GM18502 (cell line): ENCODE results near the gene NCOA5.

Source experiments
- ATAC-seq: cut with Tn5 transposase; IDR thresholded peaks from one replicate; pipeline ENCODE4 v1.9.1; 2021; ENCODE audit warnings: mild to moderate bottlenecking; ENCODE audit not compliant: unreplicated experiment, poor library complexity

NCOA5 gene

GRCh38 chr20:46089417-46090388, at the start of gene NCOA5:
Gene NCOA5, minus strand, starts transcription at chr20:46089962. Its CDS starts 10,538 bp downstream, at chr20:46079424.
- ATAC-seq = peak; percentile 82

GRCh38 chr20:46139266-46139889, 49.6 kb upstream of the NCOA5 start:
- no peak for ATAC-seq

- ATAC-seq = no peak
Observed at GRCh38 chr20:46137816-46138215, 48.1 kb upstream of the NCOA5 start.

- ATAC-seq = no peak
Observed at GRCh38 chr20:46135856-46136633, 46.3 kb upstream of the NCOA5 start.

- ATAC-seq = no peak
Observed at GRCh38 chr20:46134716-46135115, 45.0 kb upstream of the NCOA5 start.

GRCh38 chr20:46133886-46134654, 44.3 kb upstream of the NCOA5 start:
- ATAC-seq = no peak

- peak; percentile 63 for ATAC-seq
Observed at GRCh38 chr20:46132705-46133120, 43.0 kb upstream of the NCOA5 start.

GRCh38 chr20:46131396-46131795, 41.6 kb upstream of the NCOA5 start:
- ATAC-seq = no peak

GRCh38 chr20:46130534-46130933, 40.8 kb upstream of the NCOA5 start:
- no peak for ATAC-seq

- no peak for ATAC-seq
Observed at GRCh38 chr20:46129955-46130481, 40.3 kb upstream of the NCOA5 start.

- ATAC-seq = no peak
Observed at GRCh38 chr20:46128310-46129151, 38.8 kb upstream of the NCOA5 start.

GRCh38 chr20:46127396-46128010, 37.7 kb upstream of the NCOA5 start:
- no peak for ATAC-seq

- ATAC-seq = no peak
Observed at GRCh38 chr20:46126440-46127056, 36.8 kb upstream of the NCOA5 start.

GRCh38 chr20:46123482-46124245, 33.9 kb upstream of the NCOA5 start:
- no peak for ATAC-seq

- ATAC-seq = no peak
Observed at GRCh38 chr20:46122516-46123481, 33.0 kb upstream of the NCOA5 start.

GRCh38 chr20:46122071-46122470, 32.3 kb upstream of the NCOA5 start:
- ATAC-seq = no peak
